ENCODE data around the gene VPS11.
A peak's percentile ranks its signal among the peaks of the same experiment; 100 is the strongest.

VPS11 gene

GRCh38 chr11:119108857-119109221 lies 41.2 kb downstream of the VPS11 start:
- peak overlapping the region; percentile 73 for H3K4me3 ChIP-seq (replicated peaks; ENCODE audit: low read depth, low read length)
- TF ChIP-seq CTCF (IDR thresholded peaks at IDR 0.05; ENCODE audit: low read depth, low read length, missing control alignments): no peak
- DNase-seq (ENCODE audit: extremely low read depth, low read depth): no peak

- H3K4me3 ChIP-seq (replicated peaks; ENCODE audit: low read depth, low read length): no peak overlapping the region
- TF ChIP-seq CTCF (IDR thresholded peaks at IDR 0.05; ENCODE audit: low read depth, low read length, missing control alignments): no peak
- no peak for DNase-seq (ENCODE audit: extremely low read depth, low read depth)
Measured at GRCh38 chr11:119109843-119110242, 42.2 kb downstream of the VPS11 start.

GRCh38 chr11:119110439-119110838 lies 42.8 kb downstream of the VPS11 start:
- no peak for DNase-seq (ENCODE audit: extremely low read depth, low read depth)
- no peak overlapping the region for H3K4me3 ChIP-seq (replicated peaks; ENCODE audit: low read depth, low read length)
- no peak for TF ChIP-seq CTCF (IDR thresholded peaks at IDR 0.05; ENCODE audit: low read depth, low read length, missing control alignments)

- H3K4me3 ChIP-seq (replicated peaks; ENCODE audit: low read depth, low read length): no peak overlapping the region
- DNase-seq (ENCODE audit: extremely low read depth, low read depth): no peak
- no peak for TF ChIP-seq CTCF (IDR thresholded peaks at IDR 0.05; ENCODE audit: low read depth, low read length, missing control alignments)
Measured at GRCh38 chr11:119111361-119111925, 43.8 kb downstream of the VPS11 start.

GRCh38 chr11:119112314-119113020 lies 44.8 kb downstream of the VPS11 start:
- TF ChIP-seq CTCF (IDR thresholded peaks at IDR 0.05; ENCODE audit: low read depth, low read length, missing control alignments): no peak
- no peak for DNase-seq (ENCODE audit: extremely low read depth, low read depth)
- no peak overlapping the region for H3K4me3 ChIP-seq (replicated peaks; ENCODE audit: low read depth, low read length)

- H3K4me3 ChIP-seq (replicated peaks; ENCODE audit: low read depth, low read length): no peak overlapping the region
- no peak for DNase-seq (ENCODE audit: extremely low read depth, low read depth)
- TF ChIP-seq CTCF (IDR thresholded peaks at IDR 0.05; ENCODE audit: low read depth, low read length, missing control alignments): no peak
Measured at GRCh38 chr11:119113716-119114115, 46.1 kb downstream of the VPS11 start.

Measured in HFF-Myc (cell line).